K562 (cell line): Measurements from ENCODE around the gene CFHR1. TPM values are rescaled to one million over a fixed set of nuclear protein-coding genes. Genes with fewer than 3 reads are reported as not detected.
A peak's percentile ranks its signal among the peaks of the same experiment; 100 is the strongest.

ENCODE experiments used
- ATAC-seq: fragments of 200-7000 bp; cut with Tn5 transposase; 3 replicates; pipeline ENCODE4 v1.9.1; 2020; ENCODE audit warnings: moderate library complexity
- BruUV-seq: library from RNA; stranded (reverse); fragments of 400-500 nt; replicated peaks from 2 replicates; lab custom pipeline; 2021; lab: Mats Ljungman, UMichigan
- CTCF ChIA-PET: fragments of 300-600 bp; formaldehyde crosslinking; extraction: SDS; loops from one replicate; lab custom pipeline; 2021; ENCODE audit warnings: low intra/inter-chr PET ratio; lab: Yijun Ruan, JAX
- POLR2A ChIA-PET: fragments of 300-600, 350-650 bp; sonication (Branson Sonifier 250); formaldehyde crosslinking; extraction: SDS; loops from one replicate; lab custom pipeline; 2021; ENCODE audit warnings: antibody characterized with exemption, inconsistent platforms; lab: Yijun Ruan, JAX
- DNase-seq, 4 experiments: peaks; one replicate each; pipeline versions ENCODE4 v3.0.0 to v3.0.0-alpha.2; 2011 to 2018; ENCODE audit warnings: low spot score in 3 of 4, mixed read lengths in 3 of 4; ENCODE audit errors: extremely low read depth in 1 of 4
- FAIRE-seq: peaks from 2 replicates; lab custom pipeline; 2011; peaks lifted over from hg19 to GRCh38; lab: Jason Lieb, UNC
- H2AFZ ChIP-seq: 2 replicates; pipeline ENCODE4 v1.6.0; 2011; ENCODE audit warnings: low read depth, low read length, control low read depth, inconsistent platforms
- H3K27ac ChIP-seq: fragments of 200-600 bp; 3 replicates; pipeline ENCODE4 v1.8.0; 2011; ENCODE audit warnings: low read depth, mild to moderate bottlenecking, control low read depth, inconsistent platforms, low read length, moderate library complexity, mixed read lengths; ENCODE audit errors: extremely low read depth
- H3K27me3 ChIP-seq, 2 experiments: fragments of 300-600 bp in 1 of 2; 2 replicates in 1 of 2; 3 replicates in 1 of 2; pipeline versions ENCODE4 v1.6.0 to v1.8.0; 2011; ENCODE audit warnings: inconsistent platforms in 2 of 2, low read length in 2 of 2, mild to moderate bottlenecking in 1 of 2, mixed read lengths in 1 of 2, moderate library complexity in 1 of 2; ENCODE audit not compliant: control insufficient read depth in 2 of 2, insufficient read depth in 2 of 2
- H3K36me3 ChIP-seq: fragments of 300-600 bp; 3 replicates; pipeline ENCODE4 v1.8.0; 2011; ENCODE audit warnings: mild to moderate bottlenecking, low read length, inconsistent platforms; ENCODE audit not compliant: control insufficient read depth, insufficient read depth
- H3K4me1 ChIP-seq, 2 experiments: fragments of 200-600 bp in 1 of 2; replicated peaks in 1 of 2; 2 replicates in 1 of 2; 3 replicates in 1 of 2; pipeline versions ENCODE4 v1.5.1 to v1.8.0; 2011; ENCODE audit warnings: inconsistent platforms in 2 of 2, low read length in 2 of 2, mild to moderate bottlenecking in 1 of 2, mixed read lengths in 1 of 2, moderate library complexity in 1 of 2; ENCODE audit not compliant: control insufficient read depth in 2 of 2, insufficient read depth in 2 of 2
- H3K4me2 ChIP-seq: 2 replicates; pipeline ENCODE4 v1.6.1; 2011; ENCODE audit warnings: low read length, control low read depth, inconsistent platforms, mixed read lengths; ENCODE audit not compliant: insufficient read depth
- H3K4me3 ChIP-seq: fragments of 200-600 bp; sonication (generic), shearing (Covaris generic); 2 replicates; pipeline ENCODE4 v1.5.1; 2016; ENCODE audit warnings: control low read depth, inconsistent platforms
- H3K79me2 ChIP-seq: fragments of 200-600 bp; 3 replicates; pipeline ENCODE4 v1.8.0; 2011; ENCODE audit warnings: low read length, inconsistent platforms; ENCODE audit not compliant: control insufficient read depth, insufficient read depth
- H3K9ac ChIP-seq, 2 experiments: 2 replicates each; pipeline versions ENCODE4 v1.6.0 to v1.6.1; 2011; ENCODE audit warnings: low read depth in 2 of 2, low read length in 2 of 2, control low read depth in 1 of 2, inconsistent platforms in 1 of 2, mild to moderate bottlenecking in 1 of 2, mixed read lengths in 1 of 2; ENCODE audit not compliant: insufficient read depth in 1 of 2
- H3K9me1 ChIP-seq: one replicate; pipeline ENCODE4 v1.6.0; 2011; ENCODE audit warnings: inconsistent platforms, mild to moderate bottlenecking, low read length, moderate library complexity; ENCODE audit not compliant: control insufficient read depth, insufficient read depth
- H3K9me3 ChIP-seq: replicated peaks from 2 replicates; pipeline ENCODE4 v1.5.1; 2011; ENCODE audit warnings: low read depth, low read length, inconsistent platforms; ENCODE audit not compliant: control insufficient read depth, insufficient read depth
- H4K20me1 ChIP-seq: replicated peaks from 2 replicates; pipeline ENCODE4 v1.6.1; 2011; ENCODE audit warnings: low read length, inconsistent platforms, mixed read lengths; ENCODE audit not compliant: control insufficient read depth, insufficient read depth
- ATF7 ChIP-seq: fragments of 450-650 bp; IDR thresholded peaks from 2 replicates; pipeline ENCODE4 v1.7.1; 2014; ENCODE audit warnings: mild to moderate bottlenecking, moderate library complexity
- BMI1 ChIP-seq: fragments of 150-350 bp; IDR thresholded peaks from 2 replicates; pipeline ENCODE4 v1.6.1; 2014; ENCODE audit warnings: low read length
- HBP1 ChIP-seq: fragments of 450-650 bp; formaldehyde crosslinking; IDR thresholded peaks from 2 replicates; pipeline ENCODE4 v1.4.0; 2022; ENCODE audit warnings: missing genetic modification characterization
- WGBS: fragments of 100-300 bp; shearing (Covaris generic); methylation state at CpG from one replicate; pipeline ENCODE4 v1.1.6; 2016; ENCODE audit warnings: low coverage, mixed read lengths; ENCODE audit not compliant: insufficient coverage; ENCODE audit errors: missing lambda C conversion rate; 5-methylcytosine and 5-hydroxymethylcytosine counted together
- in situ Hi-C: fragments of 300-500 bp; cut with MboI; formaldehyde crosslinking; loops from 4 replicates; pipeline ENCODE4 v1.15.0; 2018; ENCODE audit warnings: inconsistent platforms, mixed read lengths
- intact Hi-C: fragments of 100-400 bp; cut with micrococcal nuclease; formaldehyde crosslinking; loops from 2 replicates; pipeline ENCODE4 v1.14.2; 2022
- polyA plus RNA-seq, 8 experiments: library from polyadenylated mRNA; depleted of rRNA in 4 of 8; stranded (reverse) in 5 of 8; unstranded in 3 of 8; fragments of >200 nt; fragmentation: Nextera tagmentation in 2 of 8; fragmentation: Illumina TruSeq in 1 of 8; extraction: Ambion mirVana in 2 of 8; extraction: Trizol in 1 of 8; gene quantifications; 2 replicates each; pipeline versions ENCODE4 v1.2.1 to v1.2.3, GENCODE V29; 2011 to 2014; ENCODE audit warnings: inconsistent platforms in 1 of 8, missing spikeins in 1 of 8
- total RNA-seq, 7 experiments: library from RNA; depleted of rRNA in 6 of 7; stranded (reverse); fragments of >200 nt in 6 of 7; fragmentation: Illumina TruSeq in 2 of 7; extraction: Trizol in 2 of 7; gene quantifications; 2 replicates each; pipeline versions ENCODE4 v1.2.1 to v1.2.3, GENCODE V29; 2011 to 2021; ENCODE audit warnings: low replicate concordance in 1 of 7
- TF ChIP-seq, protein P1 (sequence below): fragments of 450-650 bp; IDR thresholded peaks from 2 replicates; pipeline ENCODE4 v1.6.1; 2016; ENCODE audit warnings: mild to moderate bottlenecking
- TF ChIP-seq, protein P2 (sequence below): IDR thresholded peaks from 2 replicates; pipeline ENCODE4 v1.6.1; 2016; ENCODE audit warnings: missing genetic modification characterization, missing compliant biosample characterization
- TF ChIP-seq, protein P3 (sequence below): fragments of 450-650 bp; conservative IDR thresholded peaks from 2 replicates; pipeline ENCODE4 v1.6.1; 2016; ENCODE audit warnings: missing genetic modification characterization, low read depth, mild to moderate bottlenecking, control low read depth, missing compliant biosample characterization

The CFHR1 gene
- total and polyA plus RNA-seq, 9 of the 15 experiments (the other 6 are each of a cell fraction or from before 2014, with no cell fraction given): 0.17 to 0.29 TPM; not detected in 7

GRCh38 chr1:196860323-196860884, 40.9 kb downstream of the CFHR1 start:
- 8% methylated on average over 1 of the region's 1 CpG for WGBS
- Histone ChIP-seq H3K9ac (no peak overlapping the region), H3K4me3 (no peak overlapping the region), H3K79me2 (no peaks in the 10 kb centered on the region), H3K27me3 (no peaks in the 10 kb centered on the region), H3K36me3 (no peaks in the 10 kb centered on the region), H3K4me1 (no peaks in the 10 kb centered on the region), H3K9me1 (no peaks in the 10 kb centered on the region), H2AFZ (no peak overlapping the region), H3K4me2 (no peak overlapping the region), H3K27ac (no peak overlapping the region), H4K20me1 (no peaks in the 10 kb centered on the region), H3K9me3 (no peaks in the 10 kb centered on the region)
- intact Hi-C loops: no loop called here
- CTCF ChIA-PET: no interaction called here
- TF ChIP-seq, protein P1, sequence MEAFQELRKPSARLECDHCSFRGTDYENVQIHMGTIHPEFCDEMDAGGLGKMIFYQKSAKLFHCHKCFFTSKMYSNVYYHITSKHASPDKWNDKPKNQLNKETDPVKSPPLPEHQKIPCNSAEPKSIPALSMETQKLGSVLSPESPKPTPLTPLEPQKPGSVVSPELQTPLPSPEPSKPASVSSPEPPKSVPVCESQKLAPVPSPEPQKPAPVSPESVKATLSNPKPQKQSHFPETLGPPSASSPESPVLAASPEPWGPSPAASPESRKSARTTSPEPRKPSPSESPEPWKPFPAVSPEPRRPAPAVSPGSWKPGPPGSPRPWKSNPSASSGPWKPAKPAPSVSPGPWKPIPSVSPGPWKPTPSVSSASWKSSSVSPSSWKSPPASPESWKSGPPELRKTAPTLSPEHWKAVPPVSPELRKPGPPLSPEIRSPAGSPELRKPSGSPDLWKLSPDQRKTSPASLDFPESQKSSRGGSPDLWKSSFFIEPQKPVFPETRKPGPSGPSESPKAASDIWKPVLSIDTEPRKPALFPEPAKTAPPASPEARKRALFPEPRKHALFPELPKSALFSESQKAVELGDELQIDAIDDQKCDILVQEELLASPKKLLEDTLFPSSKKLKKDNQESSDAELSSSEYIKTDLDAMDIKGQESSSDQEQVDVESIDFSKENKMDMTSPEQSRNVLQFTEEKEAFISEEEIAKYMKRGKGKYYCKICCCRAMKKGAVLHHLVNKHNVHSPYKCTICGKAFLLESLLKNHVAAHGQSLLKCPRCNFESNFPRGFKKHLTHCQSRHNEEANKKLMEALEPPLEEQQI: no peak
- no peak for TF ChIP-seq ATF7
- TF ChIP-seq, protein P2, sequence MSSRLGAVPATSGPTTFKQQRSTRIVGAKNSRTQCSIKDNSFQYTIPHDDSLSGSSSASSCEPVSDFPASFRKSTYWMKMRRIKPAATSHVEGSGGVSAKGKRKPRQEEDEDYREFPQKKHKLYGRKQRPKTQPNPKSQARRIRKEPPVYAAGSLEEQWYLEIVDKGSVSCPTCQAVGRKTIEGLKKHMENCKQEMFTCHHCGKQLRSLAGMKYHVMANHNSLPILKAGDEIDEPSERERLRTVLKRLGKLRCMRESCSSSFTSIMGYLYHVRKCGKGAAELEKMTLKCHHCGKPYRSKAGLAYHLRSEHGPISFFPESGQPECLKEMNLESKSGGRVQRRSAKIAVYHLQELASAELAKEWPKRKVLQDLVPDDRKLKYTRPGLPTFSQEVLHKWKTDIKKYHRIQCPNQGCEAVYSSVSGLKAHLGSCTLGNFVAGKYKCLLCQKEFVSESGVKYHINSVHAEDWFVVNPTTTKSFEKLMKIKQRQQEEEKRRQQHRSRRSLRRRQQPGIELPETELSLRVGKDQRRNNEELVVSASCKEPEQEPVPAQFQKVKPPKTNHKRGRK (tag): peak; percentile 94
- no peak for TF ChIP-seq HBP1
- TF ChIP-seq, protein P3, sequence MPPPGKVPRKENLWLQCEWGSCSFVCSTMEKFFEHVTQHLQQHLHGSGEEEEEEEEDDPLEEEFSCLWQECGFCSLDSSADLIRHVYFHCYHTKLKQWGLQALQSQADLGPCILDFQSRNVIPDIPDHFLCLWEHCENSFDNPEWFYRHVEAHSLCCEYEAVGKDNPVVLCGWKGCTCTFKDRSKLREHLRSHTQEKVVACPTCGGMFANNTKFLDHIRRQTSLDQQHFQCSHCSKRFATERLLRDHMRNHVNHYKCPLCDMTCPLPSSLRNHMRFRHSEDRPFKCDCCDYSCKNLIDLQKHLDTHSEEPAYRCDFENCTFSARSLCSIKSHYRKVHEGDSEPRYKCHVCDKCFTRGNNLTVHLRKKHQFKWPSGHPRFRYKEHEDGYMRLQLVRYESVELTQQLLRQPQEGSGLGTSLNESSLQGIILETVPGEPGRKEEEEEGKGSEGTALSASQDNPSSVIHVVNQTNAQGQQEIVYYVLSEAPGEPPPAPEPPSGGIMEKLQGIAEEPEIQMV: 0 out of 2 replicates have a peak, but pooled peaks have one; percentile 45
- TF ChIP-seq BMI1: no peak
- ATAC-seq: no peak
- no TSS peak for BruUV-seq
- in situ Hi-C loops: no loop called here
- no peak for DNase-seq
- POLR2A ChIA-PET: no interaction called here
- FAIRE-seq: no peak
